K562 treated with DMSO at 1 percent for 12 hours (cell line): ENCODE data around the gene ZNF337. TPM values are rescaled to one million over a fixed set of nuclear protein-coding genes. Genes with fewer than 3 reads are reported as not detected.

Experiments
- total RNA-seq: library from RNA; unstranded; fragments of 300-600 nt; gene quantifications from 2 replicates; pipeline ENCODE4 v1.2.3, GENCODE V29; 2022; ENCODE audit not compliant: insufficient read depth

ZNF337 gene
- 2.7 TPM in 1 of 2 replicates, not detected in the other for total RNA-seq

GRCh38 chr20:25696371-25697131, at the start of gene ZNF337:
TSS of gene ZNF337 (minus strand) at chr20:25696853. CDS start at chr20:25686417, 10,436 bp downstream.

Other genes starting within 250 kb of the ZNF337 start
- not detected in 2 replicates for gene NINL, start 111.3 kb downstream of the ZNF337 start, total RNA-seq
- 2.0 and 5.1 TPM in 2 replicates for gene NANP, start 72.8 kb downstream of the ZNF337 start, total RNA-seq